Dermis blood vessel endothelial cell (primary cell): ENCODE results near the gene ALOX15. TPM values are rescaled to one million over a fixed set of nuclear protein-coding genes. Genes with fewer than 3 reads are reported as not detected.
"Not testable (repeated sequence)": the region's sequence is repeated elsewhere in the genome, so short reads cannot be mapped to it uniquely, and the experiment has no call there.

Experiments used
- DNase-seq: peaks from one replicate; pipeline ENCODE4 v3.0.0; 2010
- total RNA-seq: library from RNA; depleted of rRNA; stranded (reverse); fragments of >200 nt; gene quantifications from 2 replicates; pipeline ENCODE4 v1.2.3, GENCODE V29; 2014

The ALOX15 gene
- total RNA-seq, 1 donor from 2014 or later: not detected

DNA sequence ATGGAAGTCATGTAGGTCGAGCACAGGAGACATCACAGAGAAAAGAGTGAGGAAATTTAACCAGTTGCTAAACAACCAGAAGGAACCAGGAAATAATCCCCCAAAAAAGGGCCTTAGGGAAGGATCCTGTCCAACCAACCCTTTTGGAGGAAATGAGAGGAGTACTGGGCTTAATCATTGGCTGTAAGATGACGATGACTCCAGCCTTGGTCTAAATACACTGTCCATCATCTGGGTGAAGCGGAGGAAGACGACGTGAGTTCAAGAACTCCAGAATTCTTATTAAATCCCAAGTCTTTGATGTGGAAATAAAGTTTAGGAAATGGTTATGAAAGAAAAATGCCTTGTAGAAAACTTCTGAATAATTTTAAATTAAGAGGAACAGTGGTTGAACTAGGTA is 11.5 kb upstream of the ALOX15 start:
- no peak for DNase-seq

DNA sequence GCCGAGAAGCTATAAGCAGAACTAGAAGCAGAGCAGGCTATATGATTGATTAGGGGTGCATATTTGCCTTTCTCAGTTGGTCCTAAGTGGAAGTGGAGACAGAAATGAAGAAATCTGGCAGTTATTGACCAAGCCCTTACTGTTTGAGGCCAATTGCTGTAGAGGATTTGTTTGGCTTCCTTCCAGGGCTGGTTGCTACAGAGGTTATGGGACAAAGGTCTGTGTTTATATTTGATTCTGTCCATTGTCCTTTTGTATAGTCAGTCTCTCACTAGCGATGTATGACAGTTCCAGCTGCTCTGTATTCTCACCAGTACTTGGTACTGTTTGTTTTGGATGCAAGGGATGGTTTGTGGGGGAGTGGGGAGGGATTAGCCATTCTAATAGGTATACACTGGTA is 7.3 kb upstream of the ALOX15 start:
- DNase-seq: no peak

DNA sequence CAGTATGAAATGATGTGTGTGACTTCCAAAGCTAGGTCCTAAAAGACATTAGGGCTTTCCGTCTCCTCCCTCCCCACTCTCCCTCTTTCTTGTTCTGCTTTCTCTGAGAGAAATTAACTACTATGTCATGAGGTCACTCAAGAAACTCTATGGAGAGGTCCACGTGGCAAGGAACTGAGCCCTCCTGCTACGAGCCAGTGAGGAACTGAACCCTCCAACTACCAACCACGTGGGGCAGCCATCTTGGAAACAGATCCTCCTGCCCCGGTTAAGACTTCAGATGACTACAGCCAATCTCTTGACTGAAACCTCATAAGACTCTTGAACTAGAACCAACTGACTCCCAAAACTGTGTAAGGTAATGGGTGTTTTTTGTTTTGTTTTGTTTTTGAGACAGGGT is 4.2 kb upstream of the ALOX15 start:
- no peak for DNase-seq

DNA sequence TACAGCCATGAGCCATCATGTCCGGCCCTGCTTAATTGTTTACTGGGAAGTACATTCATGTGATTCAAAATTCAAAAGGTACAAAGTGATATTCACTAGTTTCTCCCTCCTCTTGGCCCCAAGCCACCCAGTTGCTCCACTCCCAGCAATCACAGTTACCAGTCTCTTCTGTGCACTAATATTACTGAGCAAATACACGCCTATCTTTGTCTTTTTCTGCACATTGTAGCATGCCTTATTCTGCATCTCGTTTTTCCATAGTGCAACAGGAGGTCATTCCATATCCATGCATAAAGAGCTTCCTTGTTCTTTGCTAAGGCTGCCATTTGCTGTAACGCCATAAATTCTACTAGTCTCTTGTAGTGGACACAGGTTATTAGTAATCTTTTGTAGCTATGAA is 2.2 kb upstream of the ALOX15 start:
- DNase-seq: no peak

DNA sequence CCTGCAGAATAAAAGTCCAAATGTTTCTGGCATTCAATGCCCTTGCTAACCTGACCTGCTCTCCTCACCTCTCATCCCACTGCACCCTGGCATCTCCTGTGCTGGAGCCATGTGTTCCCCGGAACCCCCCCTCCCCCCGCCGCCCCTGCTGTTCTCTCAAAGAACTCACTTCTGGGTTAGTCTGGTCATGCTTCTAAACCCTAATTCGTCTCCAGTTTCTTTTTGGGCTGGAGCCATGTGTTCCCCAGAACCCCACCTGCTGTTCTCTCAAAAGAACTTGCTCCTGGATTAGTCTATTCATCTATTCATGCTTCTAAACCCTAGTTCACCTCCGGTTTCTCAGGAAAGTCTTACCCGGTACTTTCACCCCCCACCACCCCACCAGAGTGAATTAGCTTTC is 808 bp upstream of the ALOX15 start:
- no peak for DNase-seq

DNA sequence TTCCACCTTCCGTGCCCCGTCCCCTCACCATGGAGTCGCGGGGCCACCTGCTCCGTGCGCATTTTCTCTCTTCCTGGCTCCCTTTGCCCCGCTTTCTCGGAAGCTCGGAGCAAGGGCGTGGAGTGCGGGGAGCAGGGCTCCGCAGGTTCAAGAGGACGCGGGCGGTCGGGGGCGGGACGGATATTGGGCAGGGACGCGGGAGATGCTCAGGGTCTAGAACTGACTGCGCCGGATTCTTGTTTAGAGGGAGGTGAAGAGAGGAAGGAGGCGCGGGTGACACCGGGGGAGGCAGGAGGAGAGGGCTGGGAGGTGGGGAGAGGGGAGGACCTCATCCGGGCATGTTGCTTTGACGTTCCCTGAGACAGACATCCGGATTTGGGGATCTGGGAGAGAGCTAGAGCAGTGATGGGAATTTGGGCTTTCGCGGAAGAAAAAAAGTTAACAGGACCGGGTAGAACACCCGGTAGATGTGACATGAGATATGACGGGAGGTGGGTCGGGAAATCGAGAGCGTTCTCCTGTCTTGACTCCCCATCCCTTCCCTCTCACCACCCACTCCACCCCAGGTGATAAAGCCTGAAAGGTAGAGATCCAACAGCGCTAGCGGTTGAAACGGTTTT is 799 bp downstream of the ALOX15 start:
- DNase-seq: not testable (repeated sequence)

DNA sequence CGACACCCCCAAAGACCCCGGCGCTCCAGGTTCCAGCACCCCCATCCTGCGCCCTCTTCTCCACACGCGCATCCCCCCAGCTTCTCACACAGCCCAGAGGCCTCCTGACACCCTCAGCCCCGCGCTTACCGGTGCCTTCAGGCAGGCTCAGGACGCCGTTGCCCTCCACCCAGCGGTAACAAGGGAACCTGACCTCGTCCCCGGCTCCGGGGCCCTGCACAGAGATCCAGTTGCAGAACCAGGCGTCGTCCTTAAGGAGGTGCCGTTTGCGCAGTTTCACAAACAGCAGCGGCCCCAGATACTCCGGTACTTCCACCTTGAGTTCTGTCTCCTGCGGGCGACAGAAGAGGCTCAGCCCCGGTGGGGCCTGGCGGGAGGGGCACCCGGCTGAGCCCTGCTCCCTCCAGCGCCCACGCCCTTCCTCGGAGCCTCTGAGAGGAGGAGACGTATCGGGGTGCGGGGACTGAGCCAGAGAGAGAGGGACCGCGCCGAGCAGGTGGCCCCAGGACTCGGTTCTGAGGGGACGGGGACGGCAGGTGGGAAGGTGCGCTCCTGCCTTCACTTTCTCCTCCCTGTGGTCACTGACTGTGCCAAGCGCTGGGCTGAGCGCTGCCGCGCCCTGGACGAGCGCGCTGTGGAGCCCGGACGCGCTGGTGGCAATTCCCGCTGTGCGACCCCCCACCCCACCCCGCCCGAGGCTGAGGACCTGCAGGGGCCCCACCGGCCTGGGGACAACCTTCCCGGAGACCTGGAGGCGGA is 2.0 kb downstream of the ALOX15 start:
- peak; percentile 38 for DNase-seq

DNA sequence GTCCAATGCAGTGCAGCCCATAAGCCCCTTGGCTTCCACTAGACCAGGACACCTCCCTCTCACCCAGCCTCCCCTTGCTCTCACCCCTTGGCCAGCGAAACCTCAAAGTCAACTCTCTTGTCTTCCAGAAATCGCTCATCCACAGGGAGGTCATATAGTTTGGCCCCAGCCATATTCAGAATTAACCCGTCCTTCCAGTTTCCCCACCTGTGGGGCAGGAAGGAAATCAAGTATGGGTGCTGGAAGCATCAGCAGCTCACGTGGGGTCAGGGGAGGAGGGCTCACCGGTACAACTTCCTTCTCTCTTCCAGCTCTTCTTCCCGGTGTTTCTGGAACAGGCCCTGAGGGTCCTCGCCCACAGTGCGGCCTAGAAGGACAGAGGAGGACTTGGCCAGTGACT is 2.7 kb downstream of the ALOX15 start:
- not testable (repeated sequence) for DNase-seq

DNA sequence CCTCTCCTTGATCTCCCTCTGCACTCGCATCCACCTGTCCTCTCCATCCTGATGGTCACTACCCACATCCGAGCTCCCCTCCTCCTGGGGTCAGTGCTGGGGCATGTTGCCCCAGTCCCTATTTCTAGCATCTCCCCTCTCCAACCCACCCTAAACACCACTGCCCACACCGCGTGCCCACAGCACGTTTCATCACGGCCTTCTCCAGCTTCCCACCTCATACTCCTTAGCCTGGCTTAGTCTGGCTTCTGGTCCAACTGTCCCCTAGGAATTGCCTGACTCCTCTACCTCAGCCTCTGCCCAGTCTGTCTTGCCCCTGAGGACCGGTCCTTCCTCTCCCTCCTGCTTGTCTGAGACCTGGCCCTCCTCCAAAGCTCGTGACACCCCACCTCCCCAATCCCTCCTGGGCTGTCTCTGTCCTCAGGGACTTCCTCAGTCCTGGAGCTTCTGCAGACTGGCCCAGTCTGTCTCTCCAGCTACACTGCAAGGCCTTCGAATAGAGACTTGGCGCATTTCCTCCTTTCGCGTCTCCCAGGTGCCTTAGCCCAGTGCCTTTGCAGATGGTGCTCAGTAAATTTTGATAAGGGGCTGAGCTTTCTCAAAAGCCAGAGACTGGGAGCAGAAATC is 4.9 kb downstream of the ALOX15 start:
- no peak for DNase-seq

DNA sequence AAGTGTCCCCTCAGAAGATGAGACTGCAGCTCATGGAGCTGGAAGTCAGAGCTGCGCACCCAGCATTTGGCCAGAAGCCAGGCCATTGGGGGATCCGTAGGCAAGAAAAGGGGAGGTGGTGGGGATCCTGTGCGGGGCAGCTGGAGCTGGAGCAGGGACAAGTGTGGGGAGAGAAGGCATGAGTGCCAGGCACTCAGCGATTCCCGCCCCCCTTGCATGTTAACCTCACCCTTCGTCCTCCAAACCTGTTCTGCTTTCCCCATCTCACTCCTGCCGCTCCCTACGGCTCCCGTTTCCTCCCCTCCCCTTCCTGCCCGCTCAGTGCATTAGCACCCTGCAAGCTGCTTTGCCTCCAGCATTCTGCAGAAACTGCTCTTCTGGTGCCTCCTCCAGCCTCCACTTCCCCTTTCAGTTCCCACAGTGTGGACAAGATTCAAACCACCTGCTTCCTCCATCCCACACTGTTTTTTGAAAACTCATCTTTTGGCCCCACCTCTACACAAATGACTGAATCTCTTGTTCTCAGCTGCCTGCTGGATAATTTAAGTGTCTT is 5.6 kb downstream of the ALOX15 start:
- DNase-seq: no peak

DNA sequence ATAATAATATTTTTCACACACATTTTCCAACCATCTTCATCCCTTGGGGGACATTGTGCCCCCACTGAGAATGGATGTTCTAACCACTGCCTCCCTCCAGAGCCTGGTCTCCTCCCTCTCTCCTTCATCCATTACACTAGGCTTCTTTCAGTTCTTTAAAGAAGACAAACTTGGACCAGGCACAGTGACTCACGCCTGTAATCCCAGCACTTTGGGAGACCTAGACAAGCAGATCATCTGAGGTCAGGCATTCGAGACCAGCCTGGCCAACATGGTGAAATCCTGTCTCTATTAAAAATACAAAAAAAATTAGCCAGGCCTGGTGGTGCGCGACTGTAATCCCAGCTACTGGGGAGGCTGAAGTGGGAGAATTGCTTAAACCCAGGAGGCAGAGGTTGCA is 6.5 kb downstream of the ALOX15 start:
- no peak for DNase-seq

DNA sequence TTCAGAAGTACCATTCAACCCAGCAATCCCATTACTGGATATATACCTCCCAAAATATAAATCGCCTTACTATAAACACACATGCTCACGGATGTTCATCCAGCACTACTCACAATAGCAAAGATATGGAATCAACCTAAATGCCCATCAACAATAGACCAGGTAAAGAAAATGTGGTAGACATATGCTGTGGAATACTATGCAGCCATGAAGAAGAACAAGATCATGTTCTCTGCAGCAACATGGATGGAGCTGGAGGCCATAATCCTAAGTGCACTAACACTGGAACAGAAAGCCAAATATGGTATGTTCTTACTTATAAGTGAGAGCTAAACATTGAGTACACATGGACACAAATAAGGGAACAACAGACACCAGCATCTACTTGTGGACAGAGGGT is 7.8 kb downstream of the ALOX15 start:
- DNase-seq: no peak

DNA sequence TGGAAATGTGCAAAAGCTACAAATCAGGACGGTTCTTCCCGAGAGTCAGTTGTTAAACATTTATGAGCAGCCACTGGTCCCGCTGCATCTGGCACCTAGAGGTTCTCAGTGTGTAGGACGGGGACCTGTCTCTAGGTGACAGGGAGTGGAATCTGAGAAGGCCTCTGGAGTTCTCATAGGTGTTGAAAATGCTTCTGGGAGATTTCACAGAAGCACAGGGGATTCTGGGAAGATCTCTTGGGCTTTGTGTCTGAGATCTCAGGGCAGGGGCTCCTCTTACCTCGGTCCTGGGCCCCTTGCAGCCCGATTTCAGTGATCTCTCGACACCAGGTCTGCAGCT is 8.9 kb downstream of the ALOX15 start:
- no peak for DNase-seq

DNA sequence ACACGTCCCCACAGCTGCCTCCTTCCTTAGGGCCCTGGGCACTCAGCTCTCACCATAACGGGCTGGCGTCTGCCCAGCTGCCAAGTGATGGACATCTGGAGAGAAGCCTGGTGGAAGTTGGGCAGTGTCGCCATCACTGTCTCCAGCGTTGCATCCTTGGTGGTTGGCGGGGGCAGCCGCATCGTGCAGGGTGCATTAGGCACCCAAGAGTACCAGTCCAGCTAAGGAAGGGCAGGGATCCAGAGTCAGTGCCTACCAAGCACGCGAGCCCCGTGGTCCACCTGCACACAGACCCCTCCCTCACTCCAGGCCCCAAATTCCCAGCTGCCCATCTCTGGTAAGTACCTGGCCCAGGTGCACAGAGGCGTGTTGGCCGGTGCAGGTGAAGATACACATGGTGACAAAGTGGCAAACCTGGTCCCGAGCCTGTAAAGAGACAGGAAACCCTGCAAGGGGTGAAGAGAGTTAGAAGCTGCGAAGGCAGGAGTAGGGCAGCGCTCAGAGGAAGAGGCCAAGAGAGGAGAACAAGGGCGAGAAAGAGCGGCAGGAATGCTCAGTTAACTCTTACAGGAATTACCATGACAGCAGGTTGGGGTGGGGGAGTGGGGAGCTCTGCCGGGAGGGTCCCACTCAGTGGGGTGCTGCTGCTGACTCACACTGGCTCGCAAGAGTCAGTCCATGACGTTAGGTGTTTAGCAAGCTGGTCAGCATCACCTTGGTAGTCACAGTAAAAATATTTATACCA is 9.5 kb downstream of the ALOX15 start:
- no peak for DNase-seq

DNA sequence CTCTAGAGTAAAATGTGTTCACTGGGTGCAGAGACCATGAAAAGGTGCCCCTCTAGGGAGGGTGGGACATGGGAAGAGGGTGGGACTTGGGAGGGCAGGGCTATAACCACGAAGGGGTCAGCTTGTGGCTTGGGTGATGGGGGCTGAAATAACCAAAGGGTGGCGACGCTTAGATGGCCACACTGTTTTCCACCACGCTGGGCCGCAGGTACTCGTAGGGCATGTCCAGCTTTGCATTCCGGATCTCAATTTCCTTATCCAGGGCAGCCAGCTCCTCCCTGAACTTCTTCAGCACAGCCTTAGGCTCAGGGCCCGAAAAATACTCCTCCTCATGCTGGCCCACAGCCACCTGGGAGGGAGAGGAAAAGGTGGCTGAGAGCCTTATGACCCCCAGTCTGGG is 10.0 kb downstream of the ALOX15 start:
- DNase-seq: no peak

DNA sequence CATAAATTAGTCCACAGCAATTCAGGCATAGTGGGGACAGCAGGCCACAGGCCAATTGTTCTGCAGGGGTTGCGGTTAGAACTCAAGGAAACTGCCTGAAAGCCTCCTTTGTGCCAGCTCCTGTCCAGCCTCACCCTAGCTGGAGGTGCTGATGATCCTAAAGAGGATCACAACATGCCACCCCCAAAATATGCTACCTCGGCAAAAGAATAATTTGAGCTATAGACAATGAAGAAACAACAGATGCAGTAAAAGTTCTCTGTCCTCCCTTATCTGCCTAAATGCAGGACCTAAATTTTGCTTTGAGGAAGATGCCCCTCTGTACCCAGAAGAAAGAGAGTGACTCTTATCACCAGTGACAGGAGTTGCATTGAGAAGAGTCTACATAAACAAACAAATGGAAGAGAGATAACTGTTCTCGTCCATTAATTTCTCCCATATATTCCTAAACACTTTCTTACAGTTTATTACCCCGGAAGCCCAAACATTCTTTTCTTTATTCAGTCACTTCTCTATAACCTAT is 14.7 kb downstream of the ALOX15 start:
- no peak for DNase-seq

DNA sequence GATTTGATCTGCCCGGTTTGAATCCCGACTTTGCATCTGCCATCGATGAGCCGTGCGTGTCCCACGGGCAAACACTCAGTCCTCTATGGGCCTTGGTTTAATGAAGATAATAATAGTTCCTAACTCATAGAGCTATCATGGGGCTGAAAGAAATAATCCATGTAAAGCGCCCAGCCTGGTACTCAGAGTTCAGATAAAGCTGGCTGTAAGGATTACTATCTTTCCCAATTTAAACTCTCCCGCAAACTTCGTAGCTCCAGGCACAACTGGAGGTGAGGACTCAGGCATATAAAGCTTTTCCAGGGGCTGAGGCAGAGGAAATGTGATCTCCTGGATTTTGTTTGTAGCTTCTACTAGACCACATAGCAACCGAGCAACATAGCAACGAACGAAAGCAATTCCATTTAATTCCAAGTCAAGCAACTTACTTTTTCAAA is 16.3 kb downstream of the ALOX15 start:
- DNase-seq: peak; percentile 13

DNA sequence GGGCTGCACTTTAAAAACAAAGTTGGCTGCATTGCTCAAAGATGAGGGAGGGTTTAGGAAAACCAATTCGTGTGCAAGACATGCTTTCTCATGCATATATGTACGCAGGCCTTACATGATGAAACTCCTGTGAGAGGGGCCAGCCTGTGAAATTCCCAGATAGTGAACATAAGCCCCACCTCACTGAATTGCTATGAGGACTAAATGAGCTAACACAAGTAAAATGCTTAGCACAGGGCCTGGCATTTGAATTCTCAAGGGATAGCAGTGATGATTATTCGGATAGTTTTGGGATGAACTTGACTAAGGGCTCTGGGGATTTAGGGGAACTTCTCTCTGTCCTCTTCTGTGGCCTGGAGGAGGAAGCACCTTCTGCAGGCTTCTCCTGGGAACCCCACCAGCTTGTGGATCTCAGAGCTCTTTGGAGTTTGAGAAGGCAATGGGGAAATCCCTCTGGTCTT is 17.0 kb downstream of the ALOX15 start:
- DNase-seq: not testable (repeated sequence)

DNA sequence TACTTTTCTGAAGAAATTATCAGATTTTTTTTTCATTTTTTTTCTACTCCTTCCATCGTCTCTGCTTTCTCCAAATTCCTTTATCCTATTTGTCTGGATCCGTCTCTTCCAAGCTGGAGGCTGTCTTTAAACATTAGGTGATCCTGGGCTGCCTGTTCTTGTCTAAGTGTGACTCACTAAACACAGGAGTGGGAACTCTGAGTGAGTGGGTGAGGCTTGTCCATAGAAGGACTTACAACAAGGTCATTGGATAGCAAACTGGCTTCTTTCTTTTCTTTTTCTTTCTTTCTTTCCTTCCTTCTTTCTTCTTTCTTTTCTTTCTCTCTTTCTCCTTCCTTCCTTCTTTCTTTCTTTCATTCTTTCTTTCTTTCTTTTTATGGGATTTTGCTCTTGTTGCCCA is 18.2 kb downstream of the ALOX15 start:
- DNase-seq: no peak

DNA sequence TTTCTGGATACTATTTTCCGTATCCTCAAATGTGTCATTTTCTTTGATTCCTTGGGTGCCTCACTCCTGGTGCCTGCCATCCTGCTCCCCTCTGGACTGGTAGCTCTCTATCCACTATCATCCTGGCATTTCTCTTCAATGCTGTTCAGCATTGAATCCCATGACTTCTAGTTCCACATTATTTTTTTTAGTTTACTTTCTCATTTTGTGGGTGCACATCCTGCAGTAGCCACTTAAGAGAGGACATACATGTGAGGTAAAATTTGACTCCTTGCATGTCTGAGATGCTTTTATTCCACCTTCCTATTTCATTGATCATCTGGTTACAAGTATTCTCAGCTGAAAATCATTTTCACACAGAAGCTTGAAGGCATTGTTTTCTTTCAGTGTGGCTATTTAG is 19.1 kb downstream of the ALOX15 start:
- no peak for DNase-seq

DNA sequence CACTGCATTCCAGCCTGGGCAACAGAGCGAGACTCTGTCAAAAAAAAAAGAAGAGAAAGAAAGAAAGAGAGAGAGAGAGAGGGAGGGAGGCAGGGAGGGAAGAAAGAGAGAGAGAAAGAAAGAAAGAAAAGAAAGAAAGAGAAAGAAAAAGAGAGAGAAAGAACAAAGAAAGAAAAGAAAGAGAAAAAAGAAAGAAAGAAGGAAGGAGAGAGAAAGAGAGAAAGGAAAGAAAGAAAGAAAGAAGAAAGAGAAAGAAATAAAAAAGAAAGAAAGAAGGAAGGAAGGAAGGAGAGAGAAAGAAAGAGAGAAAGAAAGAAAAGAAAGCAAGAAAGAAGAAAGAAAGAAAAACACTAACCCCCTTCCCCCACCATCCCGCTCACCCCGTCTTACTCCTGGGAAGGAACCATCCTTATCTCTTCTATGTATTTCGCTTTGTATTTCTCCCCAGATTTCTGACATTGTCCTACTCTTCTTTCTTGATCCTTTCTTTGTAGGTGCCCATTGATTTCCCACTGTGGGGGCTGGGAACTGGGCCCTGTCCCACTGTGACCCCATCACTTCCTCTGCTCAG is 20.9 kb downstream of the ALOX15 start:
- DNase-seq: no peak

DNA sequence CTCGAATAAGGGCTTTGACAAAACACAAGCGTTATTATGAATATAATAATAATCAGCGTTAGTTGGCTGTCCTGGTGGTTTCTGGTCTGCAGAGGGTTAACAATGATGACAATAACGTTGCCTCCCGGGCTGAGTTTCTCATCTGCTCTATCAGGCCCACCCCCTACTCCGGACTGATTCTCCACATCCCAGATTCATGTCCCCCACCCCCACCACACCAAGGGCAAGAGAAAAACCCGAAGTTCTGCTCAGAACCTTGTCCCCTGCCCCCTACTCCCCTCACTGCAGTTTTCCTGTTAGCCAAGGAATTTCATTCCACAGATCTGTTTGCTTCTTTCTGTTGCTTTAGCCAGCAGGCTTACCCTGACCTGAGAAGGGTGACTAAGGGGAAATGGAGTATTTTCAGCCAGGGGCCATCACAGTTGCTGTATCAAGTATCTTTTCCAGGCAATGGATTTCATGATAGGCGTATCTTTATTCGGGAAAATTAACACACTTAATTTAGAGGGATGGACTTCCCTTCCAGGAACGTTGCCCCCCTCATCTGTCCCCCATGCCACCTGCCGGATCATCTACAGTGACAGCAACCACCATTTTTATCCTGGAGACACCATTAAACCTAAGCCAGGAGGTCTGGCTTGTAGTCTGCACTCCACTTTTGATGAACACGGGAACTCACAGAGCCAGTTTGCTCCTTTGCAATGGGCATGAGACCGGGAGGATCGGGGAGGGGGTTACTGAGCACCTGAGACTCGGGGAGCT is 23.7 kb downstream of the ALOX15 start:
- DNase-seq: no peak
